HG03025 (cell line): ENCODE measurements around the gene CYREN.
"Not testable (repeated sequence)": the region's sequence is repeated elsewhere in the genome, so short reads cannot be mapped to it uniquely, and the experiment has no call there.

ENCODE experiments used
- ATAC-seq: cut with Tn5 transposase; IDR thresholded peaks from one replicate; pipeline ENCODE4 v1.9.1; 2021; ENCODE audit warnings: mild to moderate bottlenecking, moderate library complexity; ENCODE audit not compliant: unreplicated experiment, low FRiP score

The CYREN gene

GRCh38 chr7:135180122-135180521, 9.6 kb upstream of the CYREN start:
- no peak for ATAC-seq

- no peak for ATAC-seq
Observed at GRCh38 chr7:135179321-135179925, 8.9 kb upstream of the CYREN start.

- ATAC-seq: no peak
Observed at GRCh38 chr7:135178364-135178763, 7.9 kb upstream of the CYREN start.

GRCh38 chr7:135177028-135177696, 6.7 kb upstream of the CYREN start:
- no peak for ATAC-seq

- no peak for ATAC-seq
Observed at GRCh38 chr7:135175931-135176330, 5.4 kb upstream of the CYREN start.

GRCh38 chr7:135174941-135175340, 4.4 kb upstream of the CYREN start:
- no peak for ATAC-seq

- ATAC-seq: not testable (repeated sequence)
Observed at GRCh38 chr7:135173916-135174315, 3.4 kb upstream of the CYREN start.

- not testable (repeated sequence) for ATAC-seq
Observed at GRCh38 chr7:135171581-135172291, 1.2 kb upstream of the CYREN start.

- peak; percentile 31 for ATAC-seq
Observed at GRCh38 chr7:135170998-135171481, 533 bp upstream of the CYREN start.

- peak; percentile 20 for ATAC-seq
Observed at GRCh38 chr7:135169964-135170273, 588 bp downstream of the CYREN start.

GRCh38 chr7:135169141-135169963, 1.2 kb downstream of the CYREN start:
- ATAC-seq: peak; percentile 36

GRCh38 chr7:135168489-135169140, 1.9 kb downstream of the CYREN start:
- ATAC-seq: no peak

GRCh38 chr7:135168001-135168400, 2.5 kb downstream of the CYREN start:
- ATAC-seq: no peak

- no peak for ATAC-seq
Observed at GRCh38 chr7:135167365-135167917, 3.1 kb downstream of the CYREN start.

GRCh38 chr7:135166338-135166990, 4.0 kb downstream of the CYREN start:
- no peak for ATAC-seq

- no peak for ATAC-seq
Observed at GRCh38 chr7:135165862-135166261, 4.6 kb downstream of the CYREN start.

GRCh38 chr7:135164357-135165061, 6.0 kb downstream of the CYREN start:
- ATAC-seq: no peak

- no peak for ATAC-seq
Observed at GRCh38 chr7:135162382-135163001, 8.0 kb downstream of the CYREN start.

- ATAC-seq: no peak
Observed at GRCh38 chr7:135161669-135162068, 8.8 kb downstream of the CYREN start.
